H1 (cell line): ENCODE measurements around the gene JAKMIP2. TPM values are rescaled to one million over a fixed set of nuclear protein-coding genes. Genes with fewer than 3 reads are reported as not detected.

Experiments used
- CTCF ChIA-PET: fragments of 300-600 bp; sonication (Branson Sonifier 250); formaldehyde crosslinking; loops from one replicate; lab custom pipeline; 2021; ENCODE audit not compliant: partially characterized antibody; lab: Charles Lee
- POLR2A ChIA-PET: fragments of 300-600 bp; sonication (Branson Sonifier 250); formaldehyde crosslinking; loops from one replicate; lab custom pipeline; 2021; ENCODE audit warnings: inconsistent platforms; ENCODE audit not compliant: partially characterized antibody; lab: Charles Lee
- DNase-seq, 2 experiments: peaks; one replicate each; pipeline versions ENCODE4 v3.0.0 to v3.0.0-alpha.2; 2010 to 2022; ENCODE audit warnings: low spot score in 2 of 2, low read depth in 1 of 2, mixed read lengths in 1 of 2
- FAIRE-seq: peaks from 2 replicates; lab custom pipeline; 2011; peaks lifted over from hg19 to GRCh38; lab: Jason Lieb, UNC
- H2AFZ ChIP-seq: 2 replicates; pipeline ENCODE4 v1.8.1; 2012; ENCODE audit warnings: low read length, inconsistent platforms
- H2AK5ac ChIP-seq: 2 replicates; pipeline ENCODE4 v1.6.1; 2013; ENCODE audit warnings: low read depth, low read length
- H2BK120ac ChIP-seq: replicated peaks from 2 replicates; pipeline ENCODE3; 2013; ENCODE audit warnings: low read depth, low read length, inconsistent platforms
- H2BK12ac ChIP-seq: 2 replicates; pipeline ENCODE4 v1.6.1; 2013; ENCODE audit warnings: low read depth, low read length
- H2BK15ac ChIP-seq: 2 replicates; pipeline ENCODE4 v1.6.1; 2013; ENCODE audit warnings: low read length
- H2BK20ac ChIP-seq: 2 replicates; pipeline ENCODE4 v1.6.1; 2013; ENCODE audit warnings: low read length
- H2BK5ac ChIP-seq: 2 replicates; pipeline ENCODE4 v1.6.1; 2013; ENCODE audit warnings: low read depth, low read length
- H3K14ac ChIP-seq: 2 replicates; pipeline ENCODE4 v1.6.1; 2013; ENCODE audit warnings: inconsistent platforms; ENCODE audit not compliant: insufficient read length
- H3K18ac ChIP-seq: 2 replicates; pipeline ENCODE4 v1.6.1; 2013; ENCODE audit warnings: low read length; ENCODE audit errors: extremely low read depth
- H3K23ac ChIP-seq: 2 replicates; pipeline ENCODE4 v1.6.1; 2013; ENCODE audit warnings: inconsistent platforms; ENCODE audit not compliant: insufficient read length
- H3K23me2 ChIP-seq: 2 replicates; pipeline ENCODE4 v1.6.1; 2013; ENCODE audit warnings: low read depth, low read length
- H3K27ac ChIP-seq: 2 replicates; pipeline ENCODE4 v1.6.1; 2011; ENCODE audit warnings: low read depth, low read length, inconsistent platforms
- H3K27me3 ChIP-seq, 4 experiments: replicated peaks in 1 of 4; 1 replicate in 1 of 4; 2 replicates in 3 of 4; pipeline versions ENCODE4 v1.6.1 to v1.8.1; 2011 to 2013; ENCODE audit warnings: low read length in 3 of 4, mild to moderate bottlenecking in 3 of 4, inconsistent platforms in 2 of 4, mixed read lengths in 2 of 4, moderate library complexity in 1 of 4; ENCODE audit not compliant: control insufficient read depth in 3 of 4, insufficient read depth in 3 of 4; ENCODE audit errors: extremely low read depth in 1 of 4
- H3K36me3 ChIP-seq, 4 experiments: 2 replicates each; pipeline versions ENCODE4 v1.6.1 to v1.8.1; 2011 to 2013; ENCODE audit warnings: mild to moderate bottlenecking in 4 of 4, low read length in 3 of 4, moderate library complexity in 2 of 4, control low read depth in 1 of 4, inconsistent platforms in 1 of 4; ENCODE audit not compliant: insufficient read depth in 4 of 4, control insufficient read depth in 2 of 4
- H3K4ac ChIP-seq: replicated peaks from 2 replicates; pipeline ENCODE3; 2013; ENCODE audit warnings: low read length, low read depth, mixed read lengths, inconsistent platforms; ENCODE audit not compliant: insufficient read length
- H3K4me1 ChIP-seq, 4 experiments: replicated peaks in 1 of 4; 1 replicate in 1 of 4; 2 replicates in 3 of 4; pipeline versions ENCODE4 v1.6.1 to v1.8.1; 2011 to 2013; ENCODE audit warnings: low read length in 3 of 4, inconsistent platforms in 2 of 4, mixed read lengths in 1 of 4; ENCODE audit not compliant: insufficient read depth in 4 of 4, control insufficient read depth in 3 of 4
- H3K4me2 ChIP-seq, 2 experiments: 2 replicates each; pipeline versions ENCODE4 v1.6.1 to v1.8.1; 2011 to 2013; ENCODE audit warnings: low read depth in 2 of 2, low read length in 2 of 2, control low read depth in 1 of 2, inconsistent platforms in 1 of 2, mild to moderate bottlenecking in 1 of 2; ENCODE audit not compliant: insufficient read depth in 1 of 2
- H3K4me3 ChIP-seq, 4 experiments: fragments of 200-600, 300-600 bp in 1 of 4; sonication (generic), shearing (Covaris generic), sonication (Bioruptor Twin) in 1 of 4; 2 replicates each; pipeline versions ENCODE4 v1.5.1 to v1.8.1; 2011 to 2016; ENCODE audit warnings: low read length in 4 of 4, low read depth in 3 of 4, control low read depth in 2 of 4, inconsistent platforms in 2 of 4, mild to moderate bottlenecking in 2 of 4, mixed read lengths in 1 of 4, moderate library complexity in 1 of 4; ENCODE audit not compliant: insufficient read depth in 2 of 4; ENCODE audit errors: extremely low read depth in 1 of 4
- H3K56ac ChIP-seq: replicated peaks from 2 replicates; pipeline ENCODE3; 2013; ENCODE audit warnings: low read depth, mild to moderate bottlenecking, mixed read lengths, low read length, inconsistent platforms; ENCODE audit not compliant: insufficient read length
- H3K79me1 ChIP-seq: 2 replicates; pipeline ENCODE4 v1.6.1; 2013; ENCODE audit warnings: low read depth, low read length, control low read depth
- H3K79me2 ChIP-seq, 2 experiments: 2 replicates each; pipeline versions ENCODE4 v1.6.1 to v1.8.1; 2012 to 2013; ENCODE audit warnings: low read length in 2 of 2, mild to moderate bottlenecking in 2 of 2, inconsistent platforms in 1 of 2; ENCODE audit not compliant: insufficient read depth in 2 of 2, control insufficient read depth in 1 of 2
- H3K9ac ChIP-seq, 4 experiments: replicated peaks in 1 of 4; 1 replicate in 1 of 4; 2 replicates in 3 of 4; pipeline versions ENCODE4 v1.6.1 to v1.8.1; 2011 to 2013; ENCODE audit warnings: low read depth in 3 of 4, low read length in 3 of 4, control low read depth in 2 of 4, mild to moderate bottlenecking in 2 of 4, moderate library complexity in 2 of 4, inconsistent platforms in 1 of 4; ENCODE audit errors: extremely low read depth in 1 of 4
- H3K9me3 ChIP-seq, 2 experiments: 2 replicates each; pipeline versions ENCODE4 v1.6.1 to v1.8.1; 2012 to 2013; ENCODE audit warnings: mild to moderate bottlenecking in 2 of 2, moderate library complexity in 2 of 2, control low read depth in 1 of 2, inconsistent platforms in 1 of 2, low read depth in 1 of 2, low read length in 1 of 2, mixed read lengths in 1 of 2; ENCODE audit not compliant: insufficient read depth in 2 of 2
- H4K20me1 ChIP-seq, 2 experiments: replicated peaks in 1 of 2; 2 replicates each; pipeline versions ENCODE3 to v1.8.1; 2011 to 2013; ENCODE audit warnings: inconsistent platforms in 2 of 2, low read length in 2 of 2, mild to moderate bottlenecking in 1 of 2; ENCODE audit not compliant: insufficient read depth in 2 of 2, control insufficient read depth in 1 of 2
- H4K5ac ChIP-seq: 2 replicates; pipeline ENCODE4 v1.6.1; 2013; ENCODE audit warnings: low read length, low read depth, mixed read lengths, inconsistent platforms; ENCODE audit not compliant: insufficient read length
- H4K8ac ChIP-seq: 2 replicates; pipeline ENCODE4 v1.8.0; 2013; ENCODE audit warnings: mild to moderate bottlenecking, moderate library complexity, low read length, inconsistent platforms; ENCODE audit not compliant: insufficient read depth; ENCODE audit errors: extremely low read depth
- H4K91ac ChIP-seq: replicated peaks from 2 replicates; pipeline ENCODE3; 2013; ENCODE audit warnings: low read length, mixed read lengths, inconsistent platforms; ENCODE audit not compliant: insufficient read length
- BACH1 ChIP-seq: IDR thresholded peaks from 2 replicates; pipeline ENCODE4 v1.6.1; 2012; ENCODE audit warnings: low read length, improper control_type of control experiment
- MAFK ChIP-seq: IDR thresholded peaks from 2 replicates; pipeline ENCODE4 v1.6.1; 2012; ENCODE audit warnings: low read depth, mild to moderate bottlenecking, improper control_type of control experiment, low read length
- PHF8 ChIP-seq: fragments of 200-600 bp; sonication (generic); conservative IDR thresholded peaks from 2 replicates; pipeline ENCODE4 v1.7.1; 2012; ENCODE audit warnings: low read depth, mild to moderate bottlenecking, inconsistent platforms, low read length, moderate library complexity
- SAP30 ChIP-seq: fragments of 300-600 bp; sonication (generic); IDR thresholded peaks from 2 replicates; pipeline ENCODE4 v1.7.1; 2012; ENCODE audit warnings: low read length, moderate library complexity, mild to moderate bottlenecking, inconsistent platforms; ENCODE audit not compliant: insufficient read depth, insufficient replicate concordance
- SP1 ChIP-seq: IDR thresholded peaks from 2 replicates; pipeline ENCODE4 v1.6.1; 2011; ENCODE audit warnings: low read depth, low read length
- TAF7 ChIP-seq: optimal IDR thresholded peaks from 2 replicates; pipeline ENCODE3; 2011; ENCODE audit warnings: low read depth, mild to moderate bottlenecking, inconsistent platforms, low read length, moderate library complexity, borderline replicate concordance
- TBP ChIP-seq: IDR thresholded peaks from 2 replicates; pipeline ENCODE4 v1.6.1; 2011; ENCODE audit warnings: low read depth, low read length, improper control_type of control experiment
- polyA plus RNA-seq, 7 experiments: library from polyadenylated mRNA; depleted of rRNA in 3 of 7; stranded (reverse) in 5 of 7; unstranded in 2 of 7; fragments of >200 nt in 5 of 7; fragments of 200-250 nt in 2 of 7; gene quantifications; 1 replicate in 5 of 7; 2 replicates in 1 of 7; 4 replicates in 1 of 7; pipeline versions ENCODE4 v1.2.1 to v1.2.3, GENCODE V29; 2011 to 2013; ENCODE audit warnings: missing spikeins in 2 of 7, mixed read lengths in 2 of 7
- total RNA-seq: library from RNA; stranded (reverse); fragmentation: NEBNext Ultra II Directional; extraction: Animal tissue kit (Norgen Biotek cat#: 25700); gene quantifications from 2 replicates; pipeline ENCODE4 v1.2.1, GENCODE V29; 2021
- TF ChIP-seq, protein P1 (sequence below): IDR thresholded peaks from 2 replicates; pipeline ENCODE4 v1.6.1; 2011; ENCODE audit warnings: low read length, improper control_type of control experiment

JAKMIP2 gene
- total and polyA plus RNA-seq, 2 of the 8 experiments (the other 6 are each of a cell fraction or from before 2014, with no cell fraction given): 2.4 to 13.6 TPM

DNA sequence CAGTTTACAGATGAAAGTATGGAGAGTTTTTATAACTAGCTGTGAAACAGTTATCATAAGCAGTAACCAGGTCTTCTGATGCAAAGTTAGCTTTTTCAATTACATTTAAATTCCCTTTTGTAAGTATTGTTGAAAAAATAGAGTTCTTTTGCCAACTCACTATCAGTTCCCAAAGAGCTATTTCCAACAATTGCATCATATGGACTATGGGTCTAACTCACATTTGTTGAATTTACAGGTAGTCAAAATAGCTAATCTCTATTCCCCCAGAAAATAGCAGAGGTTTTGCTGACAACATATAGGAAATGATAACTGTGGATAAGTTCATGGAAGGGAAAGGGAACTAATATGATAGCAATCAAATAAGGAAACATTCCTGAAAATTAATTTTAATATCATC, 47.5 kb upstream of the JAKMIP2 start:
- FAIRE-seq (no peak), DNase-seq (no peak)
- no peaks in the 10 kb centered on the region for H3K4me1 ChIP-seq
- H3K23me2 ChIP-seq: no peaks in the 10 kb centered on the region
- no peak overlapping the region for H3K4me2 ChIP-seq
- no peaks in the 10 kb centered on the region for H3K27me3 ChIP-seq
- no peaks in the 10 kb centered on the region for H3K9me3 ChIP-seq
- H3K36me3 ChIP-seq: no peaks in the 10 kb centered on the region; a peak in 1 of 8 replicates
- POLR2A ChIA-PET: interaction anchor here (1.4 to 2.3 kb wide), 2 partner anchors 25 to 30 kb away, joined by 5 to 7 read pairs; no protein-coding TSS in a partner anchor
- H2BK15ac ChIP-seq: no peak overlapping the region
- no peak overlapping the region for H2BK5ac ChIP-seq
- CTCF ChIA-PET: interaction anchor here (0.6 to 1.9 kb wide), 4 partner anchors 10 to 202 kb away, joined by 3 to 6 read pairs (median 4); no protein-coding TSS in a partner anchor
- no peaks in the 10 kb centered on the region for H3K79me1 ChIP-seq
- H4K8ac ChIP-seq: no peak overlapping the region
- no peak overlapping the region for H2AFZ ChIP-seq
- H4K5ac ChIP-seq: no peak overlapping the region
- H4K20me1 ChIP-seq: no peaks in the 10 kb centered on the region
- H3K4me3 ChIP-seq: no peak overlapping the region
- H2BK120ac ChIP-seq: no peak overlapping the region
- H3K18ac ChIP-seq: no peak overlapping the region
- no peaks in the 10 kb centered on the region for H3K79me2 ChIP-seq
- no peak overlapping the region for H2BK20ac ChIP-seq
- no peak overlapping the region for H3K23ac ChIP-seq
- no peak overlapping the region for H3K4ac ChIP-seq
- H3K9ac ChIP-seq: no peak overlapping the region
- H4K91ac ChIP-seq: no peak overlapping the region
- H3K27ac ChIP-seq: no peak overlapping the region
- H2AK5ac ChIP-seq: no peak overlapping the region
- no peak overlapping the region for H3K14ac ChIP-seq
- no peak overlapping the region for H2BK12ac ChIP-seq
- no peak overlapping the region for H3K56ac ChIP-seq
- TF ChIP-seq TBP: no peak
- no peak for TF ChIP-seq TAF7
- no peak for TF ChIP-seq PHF8
- no peak for TF ChIP-seq SP1
- TF ChIP-seq MAFK: no peak
- no peak for TF ChIP-seq BACH1
- TF ChIP-seq SAP30: no peak
- TF ChIP-seq, protein P1, sequence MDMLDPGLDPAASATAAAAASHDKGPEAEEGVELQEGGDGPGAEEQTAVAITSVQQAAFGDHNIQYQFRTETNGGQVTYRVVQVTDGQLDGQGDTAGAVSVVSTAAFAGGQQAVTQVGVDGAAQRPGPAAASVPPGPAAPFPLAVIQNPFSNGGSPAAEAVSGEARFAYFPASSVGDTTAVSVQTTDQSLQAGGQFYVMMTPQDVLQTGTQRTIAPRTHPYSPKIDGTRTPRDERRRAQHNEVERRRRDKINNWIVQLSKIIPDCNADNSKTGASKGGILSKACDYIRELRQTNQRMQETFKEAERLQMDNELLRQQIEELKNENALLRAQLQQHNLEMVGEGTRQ: no peak
